SK-N-MC (cell line): ENCODE results near the gene FER1L5.

ENCODE experiments used
- DNase-seq: peaks from one replicate; pipeline ENCODE4 v3.0.0-alpha.2; 2011; ENCODE audit warnings: low read depth, low spot score
- H3K27ac ChIP-seq: fragments of 200-600 bp; sonication (generic); 2 replicates; pipeline ENCODE4 v1.5.1; 2016; ENCODE audit warnings: mixed run types
- H3K36me3 ChIP-seq: fragments of 200-600 bp; sonication (generic); 2 replicates; pipeline ENCODE4 v1.6.1; 2017; ENCODE audit warnings: antibody characterized with exemption, low read length, mixed read lengths; ENCODE audit not compliant: insufficient read depth
- H3K4me3 ChIP-seq: fragments of 200-600 bp; sonication (generic); 2 replicates; pipeline ENCODE4 v1.5.1; 2016
- H3K9ac ChIP-seq: fragments of 200-600 bp; sonication (generic); 2 replicates; pipeline ENCODE4 v1.8.0; 2017; ENCODE audit warnings: mixed run types, mixed read lengths; ENCODE audit not compliant: insufficient read length
- H3K9me3 ChIP-seq: fragments of 200-600 bp; sonication (generic); 2 replicates; pipeline ENCODE4 v1.6.1; 2017; ENCODE audit warnings: low read depth, mild to moderate bottlenecking, antibody characterized with exemption, low read length, moderate library complexity, mixed read lengths
- EZH2 ChIP-seq: fragments of 200-600 bp; sonication (generic); IDR thresholded peaks from one replicate; pipeline ENCODE4 v1.6.1; 2017; ENCODE audit warnings: antibody characterized with exemption
- FOXP2 ChIP-seq: optimal IDR thresholded peaks from 2 replicates; pipeline ENCODE3; 2011; ENCODE audit warnings: mild to moderate bottlenecking, moderate library complexity; ENCODE audit not compliant: insufficient read depth; ENCODE audit errors: extremely low read length, control extremely low read depth
- POLR2AphosphoS5 ChIP-seq: IDR thresholded peaks from 2 replicates; pipeline ENCODE4 v1.6.1; 2012; ENCODE audit warnings: mild to moderate bottlenecking, low read depth, low read length, borderline replicate concordance

Gene FER1L5

GRCh38 chr2:96695602-96696001, 53.0 kb downstream of the FER1L5 start:
- TF ChIP-seq FOXP2 (no peak), POLR2AphosphoS5 (no peak), EZH2 (no peak)

GRCh38 chr2:96697476-96697875, 54.9 kb downstream of the FER1L5 start:
- Histone ChIP-seq H3K9me3 (no peaks in the 10 kb centered on the region), H3K27ac (no peak overlapping the region), H3K9ac (no peak overlapping the region), H3K4me3 (no peak overlapping the region), H3K36me3 (no peaks in the 10 kb centered on the region)
- no peak for TF ChIP-seq EZH2
- no peak for TF ChIP-seq FOXP2
- TF ChIP-seq POLR2AphosphoS5: no peak
- no peak for DNase-seq

More at GRCh38 chr2:96695602-96696001, 53.0 kb downstream of the FER1L5 start:
- no peak for DNase-seq
- Histone ChIP-seq H3K9ac (no peak overlapping the region), H3K36me3 (no peaks in the 10 kb centered on the region), H3K27ac (no peak overlapping the region), H3K9me3 (no peaks in the 10 kb centered on the region), H3K4me3 (no peak overlapping the region)

- Histone ChIP-seq H3K36me3 (no peaks in the 10 kb centered on the region), H3K9me3 (no peaks in the 10 kb centered on the region), H3K27ac (no peak overlapping the region), H3K9ac (no peak overlapping the region), H3K4me3 (no peak overlapping the region)
- no peak for TF ChIP-seq FOXP2
- TF ChIP-seq EZH2: no peak
- TF ChIP-seq POLR2AphosphoS5: no peak
- DNase-seq: no peak
Measured at GRCh38 chr2:96698221-96698861, 55.8 kb downstream of the FER1L5 start.

GRCh38 chr2:96699021-96699420, 56.5 kb downstream of the FER1L5 start:
- no peak overlapping the region for H3K27ac ChIP-seq
- no peaks in the 10 kb centered on the region for H3K9me3 ChIP-seq
- TF ChIP-seq EZH2 (no peak), FOXP2 (no peak), POLR2AphosphoS5 (no peak)
- H3K9ac ChIP-seq: no peak overlapping the region
- H3K36me3 ChIP-seq: no peaks in the 10 kb centered on the region
- DNase-seq: no peak
- no peak overlapping the region for H3K4me3 ChIP-seq

- H3K4me3 ChIP-seq: no peak overlapping the region
Measured at GRCh38 chr2:96699621-96700020, 57.1 kb downstream of the FER1L5 start.

GRCh38 chr2:96700086-96700485, 57.5 kb downstream of the FER1L5 start:
- H3K36me3 ChIP-seq: no peaks in the 10 kb centered on the region; the same call in 1 of the 2 replicates
- H3K4me3 ChIP-seq: no peak overlapping the region
- TF ChIP-seq EZH2 (no peak), POLR2AphosphoS5 (no peak), FOXP2 (no peak)
- H3K27ac ChIP-seq: no peak overlapping the region
- no peak overlapping the region for H3K9ac ChIP-seq
- no peaks in the 10 kb centered on the region for H3K9me3 ChIP-seq
- no peak for DNase-seq

More at GRCh38 chr2:96699621-96700020, 57.1 kb downstream of the FER1L5 start:
- Histone ChIP-seq H3K36me3 (no peaks in the 10 kb centered on the region), H3K9me3 (no peaks in the 10 kb centered on the region), H3K27ac (no peak overlapping the region), H3K9ac (no peak overlapping the region)
- no peak for TF ChIP-seq EZH2
- TF ChIP-seq POLR2AphosphoS5: no peak
- no peak for TF ChIP-seq FOXP2
- no peak for DNase-seq

- no peak overlapping the region for H3K27ac ChIP-seq
- TF ChIP-seq FOXP2 (no peak), EZH2 (no peak)
- peaks cover 14% of the 10 kb centered on the region; the same call in 1 of the 2 replicates for H3K36me3 ChIP-seq
- H3K9me3 ChIP-seq: no peaks in the 10 kb centered on the region
- H3K4me3 ChIP-seq: no peak overlapping the region
- H3K9ac ChIP-seq: no peak overlapping the region
- DNase-seq: no peak
Measured at GRCh38 chr2:96701636-96702035, 59.1 kb downstream of the FER1L5 start.

- DNase-seq: no peak
- TF ChIP-seq POLR2AphosphoS5: no peak
- no peak for TF ChIP-seq EZH2
- no peak for TF ChIP-seq FOXP2
Measured at GRCh38 chr2:96702098-96702785, 59.7 kb downstream of the FER1L5 start.

More at GRCh38 chr2:96702098-96702785, 59.7 kb downstream of the FER1L5 start:
- Histone ChIP-seq H3K9ac (no peak overlapping the region), H3K9me3 (no peaks in the 10 kb centered on the region), H3K36me3 (peaks cover 20% of the 10 kb centered on the region; the same call in 1 of the 2 replicates), H3K27ac (no peak overlapping the region), H3K4me3 (no peak overlapping the region)
